SH-SY5Y (cell line): ENCODE results near the gene ATP2B2.

Source experiments
- GATA2 ChIP-seq: IDR thresholded peaks from 2 replicates; pipeline ENCODE4 v1.6.1; 2011; ENCODE audit warnings: mild to moderate bottlenecking, low read depth, low read length
- GATA3 ChIP-seq: IDR thresholded peaks from 2 replicates; pipeline ENCODE4 v1.6.1; 2011; ENCODE audit warnings: low read depth, mild to moderate bottlenecking, low read length, moderate library complexity

- TF ChIP-seq GATA3 (no peak), GATA2 (no peak)
Measured at GRCh38 chr3:10335871-10336622, 169.3 kb downstream of the ATP2B2 start.
